CD4-positive, CD25-positive, alpha-beta regulatory T cell (primary cell): Measurements from ENCODE around the gene PRKAR1B. TPM values are rescaled to one million over a fixed set of nuclear protein-coding genes. Genes with fewer than 3 reads are reported as not detected.

Experiments used
- ATAC-seq, 2 donors: fragments of 150-1000 bp; cut with Tn5 transposase; one replicate each; pipeline ENCODE4 v1.10.0; 2021; ENCODE audit warnings: low read depth in 2 of 2, moderate number of reproducible peaks in 2 of 2, moderate library complexity in 1 of 2
- DNase-seq, 3 donors: peaks; one replicate each; pipeline versions ENCODE4 v3.0.0 to v3.0.0-alpha.2; 2012 to 2022; ENCODE audit warnings: mixed read lengths in 1 of 3
- H3K27ac ChIP-seq: one replicate; pipeline ENCODE4 v1.7.0; 2013; ENCODE audit warnings: mild to moderate bottlenecking, low read length; ENCODE audit not compliant: insufficient read depth, poor library complexity, severe bottlenecking
- H3K27me3 ChIP-seq: one replicate; pipeline ENCODE4 v1.7.0; 2013; ENCODE audit warnings: low read length; ENCODE audit not compliant: control insufficient read depth, insufficient read depth
- H3K36me3 ChIP-seq: one replicate; pipeline ENCODE4 v1.7.0; 2013; ENCODE audit warnings: mild to moderate bottlenecking, low read length, moderate library complexity; ENCODE audit not compliant: control insufficient read depth, insufficient read depth
- H3K4me1 ChIP-seq: 2 replicates; pipeline ENCODE4 v1.7.0; 2013; ENCODE audit warnings: mild to moderate bottlenecking, low read length; ENCODE audit not compliant: insufficient read depth, control insufficient read depth, poor library complexity, severe bottlenecking
- H3K4me3 ChIP-seq: one replicate; pipeline ENCODE4 v1.7.0; 2013; ENCODE audit warnings: low read depth, mild to moderate bottlenecking, low read length, moderate library complexity
- H3K9me3 ChIP-seq, 2 experiments: 1 replicate in 1 of 2; 2 replicates in 1 of 2; pipeline ENCODE4 v1.7.0; 2013; ENCODE audit warnings: low read length in 2 of 2, mild to moderate bottlenecking in 1 of 2, moderate library complexity in 1 of 2; ENCODE audit not compliant: control insufficient read depth in 2 of 2
- H3K27ac Mint-ChIP-seq, 3 donors: one replicate each; pipeline ENCODE4 v1.8.0; 2020 to 2022; ENCODE audit warnings: mild to moderate bottlenecking in 3 of 3, mixed read lengths in 3 of 3, moderate library complexity in 2 of 3
- H3K27me3 Mint-ChIP-seq: one replicate; pipeline ENCODE4 v1.8.0; 2022; ENCODE audit warnings: mild to moderate bottlenecking, mixed read lengths
- H3K36me3 Mint-ChIP-seq: one replicate; pipeline ENCODE4 v1.8.0; 2020; ENCODE audit warnings: mixed read lengths
- H3K4me1 Mint-ChIP-seq, 4 donors: one replicate each; pipeline ENCODE4 v1.8.0; 2020 to 2022; ENCODE audit warnings: mixed read lengths in 4 of 4, mild to moderate bottlenecking in 1 of 4
- H3K4me3 Mint-ChIP-seq, 4 donors: one replicate each; pipeline ENCODE4 v1.8.0; 2020 to 2022; ENCODE audit warnings: mild to moderate bottlenecking in 4 of 4, mixed read lengths in 4 of 4, moderate library complexity in 3 of 4
- H3K9me3 Mint-ChIP-seq, 7 donors: one replicate each; pipeline ENCODE4 v1.8.0; 2020 to 2022; ENCODE audit warnings: mixed read lengths in 7 of 7, mild to moderate bottlenecking in 3 of 7, moderate library complexity in 2 of 7
- polyA plus RNA-seq, 4 donors: library from polyadenylated mRNA; unstranded; fragments of 300-500 nt; fragmentation: Illumina TruSeq; gene quantifications; one replicate each; pipeline ENCODE4 v1.2.3, GENCODE V29; 2021
- total RNA-seq: library from RNA; stranded (reverse); gene quantifications from one replicate; pipeline ENCODE4 v1.2.3, GENCODE V29; 2022

Gene PRKAR1B
- total and polyA plus RNA-seq, 5 donors from 2014 or later = 4.9 to 12.5 (median 6.8) TPM

DNA sequence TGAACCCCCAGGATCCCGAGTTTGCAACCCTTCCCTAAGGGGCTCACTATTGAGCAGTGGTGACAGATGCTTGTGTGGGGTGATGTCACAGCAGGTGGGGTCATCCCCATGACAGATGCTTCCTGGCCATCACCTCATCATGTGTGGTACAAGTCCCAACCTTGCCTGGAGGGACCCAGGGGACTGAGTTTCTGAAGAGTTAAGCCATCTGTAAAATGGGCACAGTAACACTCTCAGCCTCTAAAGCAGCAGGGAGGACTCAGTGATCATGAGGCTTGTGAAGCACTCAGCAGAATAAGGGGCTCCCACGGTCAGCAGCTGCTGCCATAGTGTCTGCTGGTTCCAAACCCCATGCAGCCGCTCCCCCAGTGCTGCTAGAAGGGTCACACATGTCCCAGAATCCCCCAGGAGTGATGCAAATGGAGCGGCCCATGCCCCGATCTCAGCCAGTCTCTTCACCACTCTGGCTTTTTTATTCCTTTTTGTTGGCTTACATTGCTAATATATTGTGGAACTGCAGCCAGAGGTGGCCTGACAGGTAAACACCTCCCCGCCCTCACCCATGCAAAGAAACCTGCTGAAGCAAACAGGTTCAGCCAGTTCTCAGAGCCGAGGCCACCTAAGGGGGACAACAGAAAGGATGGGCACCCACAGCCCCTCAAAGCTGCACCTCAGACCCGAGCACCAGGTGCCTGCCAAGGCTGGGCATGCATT is 105.4 kb downstream of the PRKAR1B start:
- Mint-ChIP-seq H3K9me3 (peaks cover 0 to 45% (median 11%) of the 10 kb centered on the region in 7 donors), H3K27ac (peak overlapping the region in 1 of 3 donors; percentile 22), H3K27me3 (no peaks in the 10 kb centered on the region), H3K36me3 (peaks cover 25% of the 10 kb centered on the region), H3K4me3 (peak overlapping the region in 1 of 4 donors; percentile 13), H3K4me1 (peaks cover 24 to 45% (median 28%) of the 10 kb centered on the region in 4 donors)
- ATAC-seq (no peak), DNase-seq (no peak)
- H3K36me3 ChIP-seq = no peaks in the 10 kb centered on the region
- H3K4me3 ChIP-seq = no peak overlapping the region
- peaks cover 25% of the 10 kb centered on the region for H3K4me1 ChIP-seq
- H3K9me3 ChIP-seq = peaks cover 18 to 35% of the 10 kb centered on the region in 2 experiments
- H3K27me3 ChIP-seq = no peaks in the 10 kb centered on the region
- H3K27ac ChIP-seq = no peak overlapping the region

DNA sequence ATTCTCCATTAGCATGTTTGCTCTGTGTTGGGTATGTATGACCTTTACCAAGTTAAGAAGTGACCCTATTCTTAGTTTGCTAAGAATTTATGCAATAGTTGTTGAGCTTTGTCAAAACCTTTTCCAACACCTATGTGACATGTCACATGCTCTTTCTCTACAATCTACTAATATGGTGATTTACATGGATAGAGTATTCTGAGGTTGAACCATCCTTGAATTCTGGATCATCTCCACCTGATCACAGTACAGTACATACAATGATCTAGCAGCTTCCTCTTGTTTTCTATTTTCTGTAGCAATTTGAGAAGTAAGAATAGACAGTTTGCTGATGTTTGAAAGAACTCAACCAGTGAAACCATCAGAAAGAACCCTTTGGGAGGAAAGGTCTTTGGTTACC is 106.2 kb downstream of the PRKAR1B start:
- DNase-seq = no peak
- no peak overlapping the region for H3K27ac ChIP-seq
- no peak overlapping the region for H3K4me3 ChIP-seq
- no peaks in the 10 kb centered on the region for H3K36me3 ChIP-seq
- H3K4me1 ChIP-seq = peaks cover 33% of the 10 kb centered on the region
- no peak for ATAC-seq
- no peaks in the 10 kb centered on the region for H3K27me3 ChIP-seq
- Mint-ChIP-seq H3K36me3 (peaks cover 23% of the 10 kb centered on the region), H3K4me1 (peaks cover 26 to 51% (median 28%) of the 10 kb centered on the region in 4 donors), H3K27ac (peak overlapping the region in 1 of 3 donors; percentile 99), H3K4me3 (no peak overlapping the region), H3K27me3 (no peaks in the 10 kb centered on the region), H3K9me3 (peaks cover 0 to 42% (median 11%) of the 10 kb centered on the region in 7 donors)
- H3K9me3 ChIP-seq = peaks cover 18 to 35% of the 10 kb centered on the region in 2 experiments

DNA sequence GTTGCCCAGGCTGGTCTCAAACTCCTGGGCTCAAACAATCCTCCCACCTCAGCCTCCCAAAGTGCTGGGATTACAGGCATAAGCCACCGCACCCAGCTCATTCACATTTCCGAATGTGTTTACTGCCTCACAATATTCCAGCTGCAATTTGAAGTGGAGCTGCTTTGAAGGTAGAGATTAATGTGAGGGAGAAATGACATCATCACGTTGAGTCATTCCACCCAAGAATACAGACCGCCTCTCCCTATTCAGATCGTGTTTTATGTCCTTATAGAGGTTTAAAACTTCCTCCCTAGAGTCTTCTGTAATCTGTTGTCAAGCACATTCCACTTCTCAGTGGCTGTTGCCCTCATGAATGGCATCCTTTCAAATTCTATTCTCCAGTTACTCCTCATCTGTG is 107.0 kb downstream of the PRKAR1B start:
- ATAC-seq (no peak), DNase-seq (no peak)
- Mint-ChIP-seq H3K4me3 (peak overlapping the region in 2 of 4 donors; percentile 11 to 21), H3K27me3 (no peaks in the 10 kb centered on the region), H3K36me3 (peaks cover 21% of the 10 kb centered on the region), H3K9me3 (peaks cover 0 to 38% (median 11%) of the 10 kb centered on the region in 7 donors), H3K4me1 (peaks cover 24 to 58% (median 28%) of the 10 kb centered on the region in 4 donors), H3K27ac (peak overlapping the region; percentile 66 to 99 (median 99))
- Histone ChIP-seq H3K27ac (no peak overlapping the region), H3K27me3 (no peaks in the 10 kb centered on the region), H3K4me1 (peaks cover 34% of the 10 kb centered on the region), H3K4me3 (no peak overlapping the region), H3K36me3 (no peaks in the 10 kb centered on the region), H3K9me3 (peaks cover 17 to 28% of the 10 kb centered on the region in 2 experiments)

DNA sequence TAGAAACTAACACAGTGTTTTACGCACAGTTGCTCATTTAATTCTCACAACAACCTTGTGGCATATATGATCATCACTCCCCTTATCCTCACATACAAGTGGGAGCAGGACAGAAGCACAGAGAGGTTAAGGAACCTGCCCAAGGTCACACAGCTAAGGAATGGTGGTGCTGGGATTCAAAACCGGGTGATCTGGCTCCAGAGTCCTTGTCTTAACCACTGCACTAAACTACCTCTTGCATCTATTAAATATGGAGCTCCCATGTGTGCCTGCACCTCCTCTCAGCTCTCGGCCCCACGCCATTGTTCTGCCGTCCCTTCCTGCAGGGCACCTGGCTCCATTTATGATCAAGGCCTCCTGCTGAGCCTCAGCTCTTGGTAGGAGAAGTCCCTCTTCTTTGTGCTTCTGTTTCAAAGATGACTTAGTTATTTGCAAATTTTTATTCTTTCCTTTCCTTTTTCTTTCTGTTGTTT is 107.7 kb downstream of the PRKAR1B start:
- H3K27ac Mint-ChIP-seq = peak overlapping the region; percentile 99 to 100 (median 99)

DNA sequence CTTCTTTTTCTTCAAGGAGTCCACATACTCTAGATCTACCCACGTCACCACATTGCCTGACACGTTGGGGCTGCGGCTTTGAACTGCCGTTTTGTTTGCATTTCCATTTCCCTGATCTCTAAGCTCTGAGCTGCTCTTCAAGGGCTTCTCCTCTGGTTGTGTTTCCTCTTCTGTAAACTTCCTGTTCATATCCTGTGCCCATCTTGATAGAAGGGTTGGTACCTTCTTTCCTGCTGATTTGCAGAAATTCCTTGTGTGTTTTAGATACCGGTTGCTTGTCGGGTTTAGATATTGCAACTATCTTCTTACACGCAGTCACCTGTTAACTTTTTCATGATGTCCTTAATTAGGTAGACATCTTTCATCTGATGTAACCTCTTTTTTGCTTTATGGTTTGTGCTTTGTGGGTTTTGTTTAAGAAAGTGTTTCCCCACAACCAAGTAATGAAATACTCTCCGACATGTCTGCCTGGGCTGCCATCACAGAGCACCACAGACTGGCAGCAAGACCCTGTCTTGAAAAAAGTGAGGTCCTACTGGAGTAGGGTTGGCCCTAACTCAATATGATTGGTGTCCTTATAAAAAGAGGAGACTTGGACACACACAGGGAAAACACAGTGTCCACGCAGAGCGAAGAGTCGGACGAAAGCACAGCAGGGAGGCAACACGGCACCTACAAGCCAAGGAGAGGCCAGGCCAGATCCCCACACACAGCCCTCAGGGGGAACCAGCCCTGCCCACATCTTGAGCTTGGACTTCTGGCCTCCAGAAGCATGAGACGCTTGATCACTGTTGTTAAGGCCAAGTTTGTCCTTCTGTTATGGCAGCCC is 108.3 kb downstream of the PRKAR1B start:
- peak; percentile 48 to 92 (median 85) for DNase-seq
- H3K4me1 Mint-ChIP-seq = peaks cover 15 to 56% (median 25%) of the 10 kb centered on the region in 4 donors
- Histone ChIP-seq H3K4me3 (peak overlapping the region; percentile 24), H3K4me1 (peaks cover 34% of the 10 kb centered on the region), H3K27me3 (no peaks in the 10 kb centered on the region), H3K27ac (peak overlapping the region; percentile 85), H3K36me3 (no peaks in the 10 kb centered on the region), H3K9me3 (peaks cover 14 to 25% of the 10 kb centered on the region in 2 experiments)
- ATAC-seq = peak; percentile 92 to 97
- H3K27ac Mint-ChIP-seq = peak overlapping the region; percentile 99 to 100 (median 99)
- peaks cover 0 to 31% (median 6%) of the 10 kb centered on the region in 7 donors for H3K9me3 Mint-ChIP-seq
- peak overlapping the region; percentile 47 to 87 (median 84) for H3K4me3 Mint-ChIP-seq
- H3K27me3 Mint-ChIP-seq = no peaks in the 10 kb centered on the region
- peaks cover 16% of the 10 kb centered on the region for H3K36me3 Mint-ChIP-seq

More for the DNA sequence above, 107.7 kb downstream of the PRKAR1B start:
- DNase-seq (no peak), ATAC-seq (no peak)
- H3K4me3 Mint-ChIP-seq = peak overlapping the region in 1 of 4 donors; percentile 59
- Histone ChIP-seq H3K27me3 (no peaks in the 10 kb centered on the region), H3K27ac (peak overlapping the region; percentile 85), H3K36me3 (no peaks in the 10 kb centered on the region), H3K9me3 (peaks cover 14 to 25% of the 10 kb centered on the region in 2 experiments), H3K4me3 (no peak overlapping the region), H3K4me1 (peaks cover 34% of the 10 kb centered on the region)
- peaks cover 18 to 58% (median 26%) of the 10 kb centered on the region in 4 donors for H3K4me1 Mint-ChIP-seq
- peaks cover 0 to 32% (median 7%) of the 10 kb centered on the region in 7 donors for H3K9me3 Mint-ChIP-seq
- H3K36me3 Mint-ChIP-seq = peaks cover 16% of the 10 kb centered on the region
- H3K27me3 Mint-ChIP-seq = no peaks in the 10 kb centered on the region

DNA sequence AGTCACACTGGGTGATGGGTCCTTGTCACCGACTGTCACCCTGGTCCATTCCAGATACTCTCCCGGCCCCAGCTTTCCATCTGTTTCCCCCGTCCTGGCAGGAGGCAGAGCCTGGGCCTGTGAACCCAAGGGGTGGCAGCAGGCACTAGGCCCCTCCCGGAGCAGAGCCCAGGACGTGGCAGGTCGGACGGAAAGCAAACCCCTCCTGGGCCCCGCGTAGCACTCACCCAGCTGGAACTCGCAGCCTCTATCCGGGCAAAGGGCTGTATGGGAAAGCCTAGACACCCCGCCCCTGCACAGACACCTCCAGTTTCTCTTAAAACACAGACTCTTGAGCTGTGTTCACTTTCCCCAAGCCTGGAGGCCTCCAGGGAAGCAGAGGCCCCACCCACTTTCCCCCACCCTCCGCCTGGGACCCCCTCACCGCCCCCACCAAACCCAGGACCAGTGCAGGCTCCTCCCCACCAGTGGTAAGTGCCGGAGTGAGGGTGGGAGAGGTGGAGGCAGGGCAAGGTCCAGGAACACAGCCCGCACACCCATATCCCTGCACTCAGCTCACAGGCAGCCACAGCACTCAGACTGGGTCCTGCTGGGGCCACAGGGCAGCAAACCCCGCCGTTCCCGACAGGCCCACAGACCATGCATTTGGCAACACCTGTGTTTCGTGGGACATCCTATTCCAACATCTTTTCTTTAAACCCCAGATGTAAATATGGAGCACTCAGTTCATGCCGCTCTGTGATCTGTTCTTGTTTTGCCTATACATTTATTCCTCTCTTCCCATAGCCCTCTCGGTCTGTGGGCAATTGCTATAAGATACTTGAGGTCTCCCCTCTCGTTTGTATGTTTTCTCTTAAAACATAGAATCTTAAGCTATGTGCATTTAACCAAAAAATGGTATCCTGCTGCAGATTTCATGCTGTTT is 109.2 kb downstream of the PRKAR1B start:
- peak overlapping the region; percentile 99 to 100 (median 99) for H3K27ac Mint-ChIP-seq
- peaks cover 0 to 26% (median 6%) of the 10 kb centered on the region in 7 donors for H3K9me3 Mint-ChIP-seq
- H3K9me3 ChIP-seq = peaks cover 14 to 25% of the 10 kb centered on the region in 2 experiments
- no peaks in the 10 kb centered on the region for H3K27me3 ChIP-seq
- ATAC-seq = peak in 1 of 2 donors; percentile 9
- peak overlapping the region; percentile 24 for H3K4me3 ChIP-seq
- DNase-seq = no peak
- peaks cover 15 to 53% (median 25%) of the 10 kb centered on the region in 4 donors for H3K4me1 Mint-ChIP-seq
- peak overlapping the region; percentile 47 to 87 (median 84) for H3K4me3 Mint-ChIP-seq
- peaks cover 10% of the 10 kb centered on the region for H3K36me3 Mint-ChIP-seq
- H3K36me3 ChIP-seq = no peaks in the 10 kb centered on the region
- no peaks in the 10 kb centered on the region for H3K27me3 Mint-ChIP-seq
- peak overlapping the region; percentile 85 for H3K27ac ChIP-seq
- peaks cover 34% of the 10 kb centered on the region for H3K4me1 ChIP-seq
